Testis (tissue), 3 donors: ENCODE measurements around the gene GPLD1. TPM values are rescaled to one million over a fixed set of nuclear protein-coding genes. Genes with fewer than 3 reads are reported as not detected.

Experiments used
- DNase-seq: peaks from one replicate; pipeline ENCODE4 v3.0.0-alpha.2; 2019
- H3K27ac ChIP-seq, 2 donors: fragments of 200-600 bp; sonication (generic); one replicate each; pipeline ENCODE4 v1.5.1; 2019
- H3K27me3 ChIP-seq: fragments of 200-600 bp; sonication (generic); one replicate; pipeline ENCODE4 v1.5.1; 2019
- H3K36me3 ChIP-seq: fragments of 200-600 bp; sonication (generic); one replicate; pipeline ENCODE4 v1.5.1; 2017; ENCODE audit warnings: low read depth; ENCODE audit errors: missing control alignments
- H3K4me1 ChIP-seq: fragments of 200-600 bp; sonication (generic); one replicate; pipeline ENCODE4 v1.5.1; 2019
- H3K4me3 ChIP-seq, 2 donors: fragments of 200-600 bp; sonication (generic); one replicate each; pipeline ENCODE4 v1.5.1; 2017 to 2019
- H3K9me3 ChIP-seq: fragments of 200-600 bp; sonication (generic); one replicate; pipeline ENCODE4 v1.5.1; 2017
- POLR2A ChIP-seq: fragments of 450-650 bp; IDR thresholded peaks from one replicate; pipeline ENCODE4 v1.6.1; 2017; ENCODE audit warnings: antibody characterized with exemption, mild to moderate bottlenecking, moderate library complexity
- WGBS, 2 donors: methylation state at CpG; one replicate each; pipeline ENCODE4 v1.1.5; 2018; 5-methylcytosine and 5-hydroxymethylcytosine counted together
- intact Hi-C: fragments of 100-400 bp; cut with DNase I; formaldehyde crosslinking; loops from one replicate; pipeline ENCODE4 v1.15.1; 2023; ENCODE audit warnings: low total_unique reads
- polyA plus RNA-seq: library from polyadenylated mRNA; stranded (reverse); fragments of 350-450 nt; fragmentation: Illumina TruSeq; extraction: RNeasy Lipid Tissue Mini Kit (QIAGEN cat#74804); gene quantifications from one replicate; pipeline ENCODE4 v1.2.3, GENCODE V29; 2014; ENCODE audit warnings: low read depth, low replicate concordance; ENCODE audit not compliant: insufficient read depth
- total RNA-seq, 2 donors: library from RNA; depleted of rRNA; stranded (reverse); fragments of >200 nt; gene quantifications; one replicate each; pipeline ENCODE4 v1.2.3, GENCODE V29; 2016
- TF ChIP-seq, protein P1 (sequence below), 3 experiments: fragments of 450-650 bp in 2 of 3; fragments of 200-600 bp in 1 of 3; sonication (generic) in 1 of 3; IDR thresholded peaks; one replicate each; pipeline ENCODE4 v1.5.1; 2016 to 2019; ENCODE audit warnings: antibody characterized with exemption in 3 of 3, mild to moderate bottlenecking in 2 of 3, moderate library complexity in 1 of 3

The GPLD1 gene
- total and polyA plus RNA-seq, 3 donors from 2014 or later: 3.9 to 15.6 (median 10.7) TPM

- no peak for DNase-seq
- Histone ChIP-seq H3K9me3 (no peaks in the 10 kb centered on the region), H3K4me3 (no peak overlapping the region), H3K36me3 (no peaks in the 10 kb centered on the region), H3K4me1 (no peaks in the 10 kb centered on the region), H3K27ac (no peak overlapping the region), H3K27me3 (no peaks in the 10 kb centered on the region)
- TF ChIP-seq POLR2A: no peak
- TF ChIP-seq, protein P1, sequence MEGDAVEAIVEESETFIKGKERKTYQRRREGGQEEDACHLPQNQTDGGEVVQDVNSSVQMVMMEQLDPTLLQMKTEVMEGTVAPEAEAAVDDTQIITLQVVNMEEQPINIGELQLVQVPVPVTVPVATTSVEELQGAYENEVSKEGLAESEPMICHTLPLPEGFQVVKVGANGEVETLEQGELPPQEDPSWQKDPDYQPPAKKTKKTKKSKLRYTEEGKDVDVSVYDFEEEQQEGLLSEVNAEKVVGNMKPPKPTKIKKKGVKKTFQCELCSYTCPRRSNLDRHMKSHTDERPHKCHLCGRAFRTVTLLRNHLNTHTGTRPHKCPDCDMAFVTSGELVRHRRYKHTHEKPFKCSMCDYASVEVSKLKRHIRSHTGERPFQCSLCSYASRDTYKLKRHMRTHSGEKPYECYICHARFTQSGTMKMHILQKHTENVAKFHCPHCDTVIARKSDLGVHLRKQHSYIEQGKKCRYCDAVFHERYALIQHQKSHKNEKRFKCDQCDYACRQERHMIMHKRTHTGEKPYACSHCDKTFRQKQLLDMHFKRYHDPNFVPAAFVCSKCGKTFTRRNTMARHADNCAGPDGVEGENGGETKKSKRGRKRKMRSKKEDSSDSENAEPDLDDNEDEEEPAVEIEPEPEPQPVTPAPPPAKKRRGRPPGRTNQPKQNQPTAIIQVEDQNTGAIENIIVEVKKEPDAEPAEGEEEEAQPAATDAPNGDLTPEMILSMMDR (IDR thresholded peaks at IDR 0.05): no peak
- WGBS, 2 donors: 91 to 95% methylated on average over 7 of the region's 7 CpGs
- intact Hi-C loops: no loop called here
These were observed 4.6 kb downstream of the GPLD1 start for GRCh38 chr6:24484657-24485323.

- H3K4me3 ChIP-seq: no peak overlapping the region
- H3K9me3 ChIP-seq: no peaks in the 10 kb centered on the region
- no peak for DNase-seq
- no peaks in the 10 kb centered on the region for H3K4me1 ChIP-seq
- no peak overlapping the region for H3K27ac ChIP-seq
- intact Hi-C loops: no loop called here
- TF ChIP-seq, protein P1 (IDR thresholded peaks at IDR 0.05): no peak
- TF ChIP-seq POLR2A: no peak
- H3K27me3 ChIP-seq: no peaks in the 10 kb centered on the region
- WGBS, 2 donors: 88 to 89% methylated on average over 5 of the region's 5 CpGs
- H3K36me3 ChIP-seq: no peaks in the 10 kb centered on the region
These were observed 7.9 kb downstream of the GPLD1 start for GRCh38 chr6:24481449-24481848.

DNA sequence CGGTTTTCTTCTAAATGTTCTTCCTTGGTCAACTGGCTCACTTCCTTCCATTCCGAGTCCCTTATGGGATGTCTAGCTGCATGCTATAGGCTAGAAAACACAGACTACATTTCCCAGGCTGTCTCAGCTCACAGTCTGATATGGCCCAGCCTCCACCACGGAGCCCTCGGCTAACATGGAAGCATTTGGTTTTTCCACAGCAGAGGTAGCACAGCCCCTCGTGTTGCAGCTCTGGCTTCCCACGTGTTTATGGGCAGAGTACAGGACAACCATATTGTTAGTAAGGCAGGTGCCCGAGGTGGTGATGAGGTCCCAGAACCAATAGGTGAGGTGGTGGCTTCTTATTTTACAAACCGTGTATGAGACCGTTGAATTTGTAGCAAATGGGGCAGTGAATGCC is 8.7 kb downstream of the GPLD1 start:
- Histone ChIP-seq H3K4me1 (no peaks in the 10 kb centered on the region), H3K4me3 (no peak overlapping the region), H3K27ac (no peak overlapping the region), H3K9me3 (no peaks in the 10 kb centered on the region), H3K36me3 (no peaks in the 10 kb centered on the region), H3K27me3 (no peaks in the 10 kb centered on the region)
- TF ChIP-seq POLR2A: no peak
- TF ChIP-seq, protein P1 (IDR thresholded peaks at IDR 0.05): no peak
- 91 to 92% methylated on average over 8 to 9 of the region's 9 CpGs for WGBS, 2 donors
- no peak for DNase-seq
- intact Hi-C loops: no loop called here

DNA sequence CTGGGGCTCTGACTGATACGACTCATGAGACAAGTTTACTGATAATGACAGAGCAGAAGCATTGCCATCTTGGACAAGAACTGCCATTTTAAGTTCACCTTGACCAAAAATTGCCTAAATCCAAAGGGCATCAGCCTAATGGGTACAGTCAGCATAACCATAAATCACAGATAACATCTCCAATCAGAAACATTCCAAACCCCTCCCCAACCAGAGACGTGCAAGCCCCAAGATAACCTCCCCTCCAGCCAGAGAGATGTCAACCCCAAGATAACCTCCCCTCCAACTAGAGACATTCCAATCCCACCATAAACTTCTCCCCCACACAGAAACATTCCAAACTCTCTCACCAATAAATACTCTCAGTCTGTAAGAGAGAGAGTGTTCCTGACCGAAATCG is 10.5 kb downstream of the GPLD1 start:
- DNase-seq: no peak
- Histone ChIP-seq H3K36me3 (no peaks in the 10 kb centered on the region), H3K4me1 (no peaks in the 10 kb centered on the region), H3K27ac (no peak overlapping the region), H3K4me3 (no peak overlapping the region), H3K9me3 (no peaks in the 10 kb centered on the region), H3K27me3 (no peaks in the 10 kb centered on the region)
- intact Hi-C loops: no loop called here
- 69 to 76% methylated on average over 4 of the region's 4 CpGs for WGBS, 2 donors
- TF ChIP-seq, protein P1 (IDR thresholded peaks at IDR 0.05): no peak
- no peak for TF ChIP-seq POLR2A

DNA sequence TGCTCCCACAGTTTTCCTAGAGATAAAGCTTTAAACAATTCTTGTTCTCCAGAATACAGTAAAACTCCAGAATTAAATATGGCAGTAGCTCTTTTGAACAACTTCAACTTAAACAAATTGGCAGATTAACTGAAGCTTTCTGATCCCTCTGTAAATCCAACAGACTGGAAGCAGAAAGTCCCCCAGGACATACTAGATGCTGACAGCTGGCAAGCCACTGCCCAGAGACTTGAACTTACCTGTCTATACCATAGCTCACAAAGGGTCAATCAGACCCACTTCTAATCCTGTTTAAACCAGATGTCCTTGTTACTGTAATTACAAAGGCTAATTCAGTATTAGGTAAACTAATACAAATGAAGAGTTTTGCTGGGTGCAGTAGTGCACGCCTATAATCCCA is 12.3 kb downstream of the GPLD1 start:
- 95 to 96% methylated on average over 1 of the region's 1 CpG for WGBS, 2 donors
- Histone ChIP-seq H3K4me1 (no peaks in the 10 kb centered on the region), H3K36me3 (no peaks in the 10 kb centered on the region), H3K4me3 (no peak overlapping the region), H3K9me3 (no peaks in the 10 kb centered on the region), H3K27me3 (no peaks in the 10 kb centered on the region), H3K27ac (no peak overlapping the region)
- no peak for DNase-seq
- TF ChIP-seq POLR2A: no peak
- TF ChIP-seq, protein P1 (IDR thresholded peaks at IDR 0.05): no peak
- intact Hi-C loops: no loop called here
